GM12878 (cell line): ENCODE data around the gene GK. TPM values are rescaled to one million over a fixed set of nuclear protein-coding genes. Genes with fewer than 3 reads are reported as not detected.

ENCODE experiments used
- ATAC-seq: fragments of 200-7000 bp; cut with Tn5 transposase; 3 replicates; pipeline ENCODE4 v1.9.1; 2020; ENCODE audit warnings: mild to moderate bottlenecking, moderate library complexity
- BruUV-seq: library from RNA; stranded (reverse); fragments of 400-500 nt; replicated peaks from 2 replicates; lab custom pipeline; 2021; lab: Mats Ljungman, UMichigan
- CTCF ChIA-PET: fragments of 300-600 bp; sonication (Branson Sonifier 250); formaldehyde crosslinking; extraction: SDS; loops from one replicate; lab custom pipeline; 2021; ENCODE audit warnings: inconsistent platforms; lab: Yijun Ruan, JAX
- POLR2A ChIA-PET: fragments of 350-600 bp; formaldehyde crosslinking; extraction: SDS; loops from one replicate; lab custom pipeline; 2021; ENCODE audit warnings: inconsistent platforms; lab: Charles Lee
- RAD21 ChIA-PET: fragments of 300-600 bp; sonication (Branson Sonifier 250); formaldehyde crosslinking; loops from one replicate; lab custom pipeline; 2023; ENCODE audit warnings: antibody characterized with exemption; ENCODE audit not compliant: unreplicated experiment; lab: Charles Lee
- SMC1A ChIA-PET: fragments of 300-600 bp; sonication (Branson Sonifier 250); formaldehyde crosslinking; loops from one replicate; lab custom pipeline; 2023; ENCODE audit not compliant: unreplicated experiment, uncharacterized antibody; lab: Charles Lee
- DNase-seq: peaks from one replicate; pipeline ENCODE4 v3.0.0-alpha.2; 2011; ENCODE audit warnings: low read depth, low spot score
- FAIRE-seq: peaks from 3 replicates; lab custom pipeline; 2011; peaks lifted over from hg19 to GRCh38; lab: Jason Lieb, UNC
- H2AFZ ChIP-seq: 2 replicates; pipeline ENCODE4 v1.6.0; 2011; ENCODE audit warnings: low read depth, low read length, control low read depth; ENCODE audit not compliant: control insufficient read depth
- H3K27ac ChIP-seq: 2 replicates; pipeline ENCODE4 v1.5.1; 2011; ENCODE audit warnings: control low read depth; ENCODE audit not compliant: control insufficient read depth, insufficient read depth
- H3K27me3 ChIP-seq, 2 experiments: replicated peaks in 1 of 2; 2 replicates each; pipeline versions ENCODE4 v1.6.0 to v1.6.1; 2011; ENCODE audit warnings: low read length in 1 of 2; ENCODE audit not compliant: control insufficient read depth in 2 of 2, insufficient read depth in 2 of 2
- H3K36me3 ChIP-seq, 2 experiments: 2 replicates each; pipeline ENCODE4 v1.5.1; 2011; ENCODE audit warnings: low read length in 1 of 2; ENCODE audit not compliant: control insufficient read depth in 2 of 2, insufficient read depth in 2 of 2
- H3K4me1 ChIP-seq: 2 replicates; pipeline ENCODE4 v1.6.1; 2011; ENCODE audit warnings: mild to moderate bottlenecking, low read length, moderate library complexity, mixed read lengths; ENCODE audit not compliant: control insufficient read depth, insufficient read depth
- H3K4me2 ChIP-seq: 2 replicates; pipeline ENCODE4 v1.6.0; 2011; ENCODE audit warnings: control low read depth; ENCODE audit not compliant: control insufficient read depth, insufficient read depth
- H3K4me3 ChIP-seq: fragments of 200-600 bp; sonication (generic); 2 replicates; pipeline ENCODE4 v1.5.1; 2016
- H3K79me2 ChIP-seq: 2 replicates; pipeline ENCODE4 v1.6.0; 2011; ENCODE audit warnings: low read length; ENCODE audit not compliant: control insufficient read depth, insufficient read depth
- H3K9ac ChIP-seq: 2 replicates; pipeline ENCODE4 v1.8.0; 2011; ENCODE audit warnings: low read length, control low read depth, mixed read lengths; ENCODE audit not compliant: control insufficient read depth, insufficient read depth
- H3K9me3 ChIP-seq: replicated peaks from 3 replicates; pipeline ENCODE4 v1.5.1; 2011; ENCODE audit warnings: mild to moderate bottlenecking, low read length; ENCODE audit not compliant: control insufficient read depth, insufficient read depth
- H4K20me1 ChIP-seq: 2 replicates; pipeline ENCODE4 v1.6.0; 2011; ENCODE audit not compliant: control insufficient read depth, insufficient read depth
- BCL3 ChIP-seq: IDR thresholded peaks from 2 replicates; pipeline ENCODE4 v1.6.1; 2011; ENCODE audit warnings: borderline replicate concordance, low read depth, mild to moderate bottlenecking, moderate library complexity, low read length; ENCODE audit not compliant: insufficient read depth, poor library complexity, severe bottlenecking
- BCLAF1 ChIP-seq: fragments of 450-650 bp; IDR thresholded peaks from 2 replicates; pipeline ENCODE4 v1.6.1; 2017; ENCODE audit warnings: antibody characterized with exemption, mild to moderate bottlenecking, moderate library complexity
- CREM ChIP-seq: IDR thresholded peaks from 2 replicates; pipeline ENCODE4 v1.6.1; 2014; ENCODE audit warnings: antibody characterized with exemption, low read depth
- E2F4 ChIP-seq: IDR thresholded peaks from 2 replicates; pipeline ENCODE4 v1.6.1; 2012; ENCODE audit warnings: low read depth, low read length, improper control_type of control experiment
- EP300 ChIP-seq, 2 experiments: fragments of 150-350 bp in 1 of 2; IDR thresholded peaks; 2 replicates each; pipeline ENCODE4 v1.6.1; 2011 to 2012; ENCODE audit warnings: low read depth in 2 of 2, low read length in 2 of 2, borderline replicate concordance in 1 of 2, improper control_type of control experiment in 1 of 2, inconsistent platforms in 1 of 2; ENCODE audit not compliant: control insufficient read depth in 1 of 2
- ETV6 ChIP-seq, 2 experiments: fragments of 450-650 bp in 1 of 2; IDR thresholded peaks in 1 of 2; conservative IDR thresholded peaks in 1 of 2; 2 replicates each; pipeline ENCODE4 v1.6.1; 2014; ENCODE audit warnings: antibody characterized with exemption in 1 of 2, borderline replicate concordance in 1 of 2, low read depth in 1 of 2, mild to moderate bottlenecking in 1 of 2, moderate library complexity in 1 of 2
- NFYA ChIP-seq: IDR thresholded peaks from 2 replicates; pipeline ENCODE4 v1.6.1; 2011; ENCODE audit warnings: low read depth, mild to moderate bottlenecking, low read length, improper control_type of control experiment, borderline replicate concordance
- NR2C1 ChIP-seq: fragments of 450-650 bp; IDR thresholded peaks from 2 replicates; pipeline ENCODE4 v1.6.1; 2017; ENCODE audit warnings: antibody characterized with exemption, mild to moderate bottlenecking, moderate library complexity
- POLR2AphosphoS5 ChIP-seq: IDR thresholded peaks from 2 replicates; pipeline ENCODE4 v1.6.1; 2011; ENCODE audit warnings: mild to moderate bottlenecking, low read length, inconsistent platforms
- POU2F2 ChIP-seq: IDR thresholded peaks from 3 replicates; pipeline ENCODE4 v1.6.1; 2011; ENCODE audit warnings: low read depth, mild to moderate bottlenecking, low read length, borderline replicate concordance
- USF2 ChIP-seq: IDR thresholded peaks from 2 replicates; pipeline ENCODE4 v1.6.1; 2011; ENCODE audit warnings: low read depth, low read length, improper control_type of control experiment, borderline replicate concordance
- ZSCAN29 ChIP-seq: fragments of 450-650 bp; IDR thresholded peaks from 2 replicates; pipeline ENCODE4 v1.6.1; 2017; ENCODE audit warnings: mild to moderate bottlenecking, moderate library complexity
- WGBS: methylation state at CpG from one replicate; pipeline ENCODE4 v1.1.6; 2016; ENCODE audit warnings: low lambda C conversion rate; ENCODE audit not compliant: insufficient replicate concordance, insufficient coverage; ENCODE audit errors: missing lambda C conversion rate; 5-methylcytosine and 5-hydroxymethylcytosine counted together
- in situ Hi-C: fragments of 300-500 bp; cut with MboI; formaldehyde crosslinking; loops from 9 replicates; pipeline ENCODE4 v1.14.3; 2018; ENCODE audit warnings: mixed read lengths
- intact Hi-C: fragments of 100-400 bp; cut with micrococcal nuclease; formaldehyde crosslinking; loops from one replicate; pipeline ENCODE4 v1.14.2; 2022; ENCODE audit not compliant: unreplicated experiment
- polyA plus RNA-seq, 11 experiments: library from polyadenylated mRNA; depleted of rRNA in 4 of 11; unstranded in 6 of 11; stranded (reverse) in 5 of 11; fragments of >200 nt; fragmentation: Nextera tagmentation in 4 of 11; fragmentation: Illumina TruSeq in 1 of 11; extraction: Ambion mirVana in 4 of 11; extraction: Trizol in 1 of 11; gene quantifications; 1 replicate in 1 of 11; 2 replicates in 10 of 11; pipeline versions ENCODE4 v1.2.1 to v1.2.3, GENCODE V29; 2011 to 2016; ENCODE audit warnings: inconsistent platforms in 2 of 11, missing spikeins in 2 of 11, low read depth in 1 of 11
- total RNA-seq, 4 experiments: library from RNA; depleted of rRNA in 3 of 4; stranded (reverse); fragments of >200 nt in 3 of 4; fragmentation: Illumina TruSeq in 1 of 4; extraction: Trizol in 1 of 4; gene quantifications; 2 replicates each; pipeline versions ENCODE4 v1.2.1 to v1.2.3, GENCODE V29; 2013 to 2021

Gene GK
- total and polyA plus RNA-seq, 10 of the 15 experiments (the other 5 are each of a cell fraction or from before 2014, with no cell fraction given), result 6.3 to 22.3 (median 11.1) TPM

- no peak for TF ChIP-seq BCL3
- TF ChIP-seq ZSCAN29, result no peak
Observed at GRCh38 chrX:30626402-30626801, 26.8 kb upstream of the GK start (continued).

GRCh38 chrX:30627818-30628652, 25.2 kb upstream of the GK start:
- Histone ChIP-seq H3K4me1 (no peaks in the 10 kb centered on the region), H3K9ac (no peak overlapping the region), H3K79me2 (no peaks in the 10 kb centered on the region), H4K20me1 (no peaks in the 10 kb centered on the region), H3K36me3 (no peaks in the 10 kb centered on the region), H2AFZ (no peak overlapping the region), H3K4me3 (no peak overlapping the region), H3K27me3 (no peaks in the 10 kb centered on the region), H3K9me3 (no peaks in the 10 kb centered on the region), H3K27ac (no peak overlapping the region), H3K4me2 (no peak overlapping the region)
- no peak for TF ChIP-seq ETV6 (conservative IDR thresholded peaks at IDR 0.05 in 1 of 2, IDR thresholded peaks at IDR 0.05 in 1 of 2; ENCODE audit: borderline replicate concordance in 1 of 2, low read depth in 1 of 2)
- no peak for TF ChIP-seq NFYA
- no peak for TF ChIP-seq CREM
- TF ChIP-seq USF2, result no peak
- no peak for TF ChIP-seq E2F4
- TF ChIP-seq BCLAF1, result no peak
- no peak for TF ChIP-seq EP300 (IDR thresholded peaks at IDR 0.05; ENCODE audit: borderline replicate concordance in 1 of 2, control insufficient read depth in 1 of 2, low read depth in 2 of 2, low read length in 2 of 2)
- TF ChIP-seq NR2C1, result no peak
- TF ChIP-seq POU2F2, result no peak
- no peak for TF ChIP-seq POLR2AphosphoS5
- ATAC-seq (no peak), DNase-seq (no peak), FAIRE-seq (no peak)
- ChIA-PET POLR2A (no interaction called here), SMC1A (no interaction called here), CTCF (interaction anchor here (0.8 kb wide), 1 partner anchor 35 kb away, joined by 4 read pairs; no protein-coding TSS in a partner anchor), RAD21 (no interaction called here)
- 45% methylated on average over 8 of the region's 8 CpGs for whole genome bisulfite sequencing
- in situ Hi-C loops (no loop called here), intact Hi-C loops (no loop called here)
- no TSS peak for BruUV-seq
